ENCODE data around the gene CCDC194. TPM values are rescaled to one million over a fixed set of nuclear protein-coding genes. Genes with fewer than 3 reads are reported as not detected.

The CCDC194 gene
- total RNA-seq, 1 experiment from 2014 or later = not detected

DNA sequence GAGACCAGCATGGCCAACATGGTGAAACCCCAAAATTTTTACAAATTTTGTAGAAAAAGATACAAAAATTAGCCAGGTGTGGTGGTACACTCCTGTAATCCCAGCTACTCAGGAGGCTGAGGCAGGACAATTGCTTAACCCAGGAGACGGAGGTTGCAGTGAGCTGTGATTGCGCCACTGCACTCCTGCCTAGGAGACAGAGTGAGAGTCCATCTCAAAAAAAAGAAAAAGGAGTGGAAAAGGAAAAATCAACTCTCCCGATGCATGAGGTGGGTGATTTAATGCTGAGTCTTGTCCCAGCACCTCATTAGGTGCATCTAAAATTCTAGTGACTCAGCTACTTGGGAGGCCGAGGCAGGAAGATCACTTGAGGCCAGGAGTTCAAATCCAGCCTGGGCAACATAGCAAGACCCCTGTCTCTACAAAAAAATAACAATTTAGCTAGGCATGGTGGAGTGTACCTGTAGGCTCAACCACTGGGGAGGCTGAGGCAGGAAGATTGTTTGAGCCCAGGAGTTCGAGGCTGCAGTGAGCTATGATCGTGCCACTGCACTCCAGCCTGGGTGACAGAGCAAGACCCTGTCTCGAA lies 36.8 kb downstream of the CCDC194 start:
- DNase-seq (ENCODE audit: low read depth, low spot score) (no peak), ATAC-seq (no peak)
- no peaks in the 10 kb centered on the region for H3K9me3 ChIP-seq (ENCODE audit: control insufficient read depth in 1 of 2, insufficient read depth in 1 of 2, low read depth in 1 of 2, low read length in 2 of 2)
- intact Hi-C loops (cut with micrococcal nuclease) = no loop called here
- ChIA-PET RAD21 (ENCODE audit: low non-redundant PET in 1 of 2, low total read pairs in 2 of 2, uncharacterized antibody in 2 of 2, unreplicated experiment in 2 of 2) (no interaction called here), CTCF (interaction anchor here (1.0 to 1.8 kb wide), 2 partner anchors 9 to 12 kb away, joined by 4 read pairs; no protein-coding TSS in a partner anchor), POLR2A (no interaction called here)
- H3K27ac ChIP-seq (ENCODE audit: low read depth, low read length) = no peak overlapping the region
- H3K9me2 ChIP-seq (ENCODE audit: insufficient read depth) = no peaks in the 10 kb centered on the region
- H3K79me2 ChIP-seq (ENCODE audit: insufficient read depth, low read length) = no peaks in the 10 kb centered on the region
- no TSS peak for BruUV-seq (replicated peaks)
- H3K9ac ChIP-seq (ENCODE audit: low read length) = no peak overlapping the region
- TF ChIP-seq TCF7L2 (IDR thresholded peaks at IDR 0.05; ENCODE audit: borderline replicate concordance, extremely low read depth, insufficient read depth, insufficient read length) = no peak
- no peak for TF ChIP-seq EZH2phosphoT487 (IDR thresholded peaks at IDR 0.05; ENCODE audit: borderline replicate concordance)
- TF ChIP-seq ELF1 (IDR thresholded peaks at IDR 0.05; ENCODE audit: borderline replicate concordance, low read depth) = no peak
- no peak for TF ChIP-seq CBX3 (IDR thresholded peaks at IDR 0.05; ENCODE audit: low read depth)
- no peak for TF ChIP-seq JUND (IDR thresholded peaks at IDR 0.05)
- TF ChIP-seq SIN3A (IDR thresholded peaks at IDR 0.05; ENCODE audit: low read depth) = no peak
- TF ChIP-seq, protein P1, sequence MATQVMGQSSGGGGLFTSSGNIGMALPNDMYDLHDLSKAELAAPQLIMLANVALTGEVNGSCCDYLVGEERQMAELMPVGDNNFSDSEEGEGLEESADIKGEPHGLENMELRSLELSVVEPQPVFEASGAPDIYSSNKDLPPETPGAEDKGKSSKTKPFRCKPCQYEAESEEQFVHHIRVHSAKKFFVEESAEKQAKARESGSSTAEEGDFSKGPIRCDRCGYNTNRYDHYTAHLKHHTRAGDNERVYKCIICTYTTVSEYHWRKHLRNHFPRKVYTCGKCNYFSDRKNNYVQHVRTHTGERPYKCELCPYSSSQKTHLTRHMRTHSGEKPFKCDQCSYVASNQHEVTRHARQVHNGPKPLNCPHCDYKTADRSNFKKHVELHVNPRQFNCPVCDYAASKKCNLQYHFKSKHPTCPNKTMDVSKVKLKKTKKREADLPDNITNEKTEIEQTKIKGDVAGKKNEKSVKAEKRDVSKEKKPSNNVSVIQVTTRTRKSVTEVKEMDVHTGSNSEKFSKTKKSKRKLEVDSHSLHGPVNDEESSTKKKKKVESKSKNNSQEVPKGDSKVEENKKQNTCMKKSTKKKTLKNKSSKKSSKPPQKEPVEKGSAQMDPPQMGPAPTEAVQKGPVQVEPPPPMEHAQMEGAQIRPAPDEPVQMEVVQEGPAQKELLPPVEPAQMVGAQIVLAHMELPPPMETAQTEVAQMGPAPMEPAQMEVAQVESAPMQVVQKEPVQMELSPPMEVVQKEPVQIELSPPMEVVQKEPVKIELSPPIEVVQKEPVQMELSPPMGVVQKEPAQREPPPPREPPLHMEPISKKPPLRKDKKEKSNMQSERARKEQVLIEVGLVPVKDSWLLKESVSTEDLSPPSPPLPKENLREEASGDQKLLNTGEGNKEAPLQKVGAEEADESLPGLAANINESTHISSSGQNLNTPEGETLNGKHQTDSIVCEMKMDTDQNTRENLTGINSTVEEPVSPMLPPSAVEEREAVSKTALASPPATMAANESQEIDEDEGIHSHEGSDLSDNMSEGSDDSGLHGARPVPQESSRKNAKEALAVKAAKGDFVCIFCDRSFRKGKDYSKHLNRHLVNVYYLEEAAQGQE (IDR thresholded peaks at IDR 0.05; ENCODE audit: low read depth) = no peak
- no peak for TF ChIP-seq POLR2AphosphoS5 (IDR thresholded peaks at IDR 0.05; ENCODE audit: low read depth, low read length)
- TF ChIP-seq SP1 (IDR thresholded peaks at IDR 0.05; ENCODE audit: low read depth) = no peak
- no peak for TF ChIP-seq SRF (IDR thresholded peaks at IDR 0.05; ENCODE audit: low read depth)
- TF ChIP-seq FOSL1 (IDR thresholded peaks at IDR 0.05; ENCODE audit: low read depth) = no peak
- TF ChIP-seq YY1 (IDR thresholded peaks at IDR 0.05; ENCODE audit: extremely low read depth, insufficient replicate concordance, low read depth, low read length) = no peak
- TF ChIP-seq RAD21 (IDR thresholded peaks at IDR 0.05; ENCODE audit: low read depth) = no peak
- TF ChIP-seq, protein P2, sequence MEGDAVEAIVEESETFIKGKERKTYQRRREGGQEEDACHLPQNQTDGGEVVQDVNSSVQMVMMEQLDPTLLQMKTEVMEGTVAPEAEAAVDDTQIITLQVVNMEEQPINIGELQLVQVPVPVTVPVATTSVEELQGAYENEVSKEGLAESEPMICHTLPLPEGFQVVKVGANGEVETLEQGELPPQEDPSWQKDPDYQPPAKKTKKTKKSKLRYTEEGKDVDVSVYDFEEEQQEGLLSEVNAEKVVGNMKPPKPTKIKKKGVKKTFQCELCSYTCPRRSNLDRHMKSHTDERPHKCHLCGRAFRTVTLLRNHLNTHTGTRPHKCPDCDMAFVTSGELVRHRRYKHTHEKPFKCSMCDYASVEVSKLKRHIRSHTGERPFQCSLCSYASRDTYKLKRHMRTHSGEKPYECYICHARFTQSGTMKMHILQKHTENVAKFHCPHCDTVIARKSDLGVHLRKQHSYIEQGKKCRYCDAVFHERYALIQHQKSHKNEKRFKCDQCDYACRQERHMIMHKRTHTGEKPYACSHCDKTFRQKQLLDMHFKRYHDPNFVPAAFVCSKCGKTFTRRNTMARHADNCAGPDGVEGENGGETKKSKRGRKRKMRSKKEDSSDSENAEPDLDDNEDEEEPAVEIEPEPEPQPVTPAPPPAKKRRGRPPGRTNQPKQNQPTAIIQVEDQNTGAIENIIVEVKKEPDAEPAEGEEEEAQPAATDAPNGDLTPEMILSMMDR (IDR thresholded peaks at IDR 0.05 in 2 of 3, conservative IDR thresholded peaks at IDR 0.05 in 1 of 3; ENCODE audit: borderline replicate concordance in 1 of 3, insufficient read depth in 1 of 3, low read depth in 2 of 3, low read length in 2 of 3) = no peak
- TF ChIP-seq, protein P3, sequence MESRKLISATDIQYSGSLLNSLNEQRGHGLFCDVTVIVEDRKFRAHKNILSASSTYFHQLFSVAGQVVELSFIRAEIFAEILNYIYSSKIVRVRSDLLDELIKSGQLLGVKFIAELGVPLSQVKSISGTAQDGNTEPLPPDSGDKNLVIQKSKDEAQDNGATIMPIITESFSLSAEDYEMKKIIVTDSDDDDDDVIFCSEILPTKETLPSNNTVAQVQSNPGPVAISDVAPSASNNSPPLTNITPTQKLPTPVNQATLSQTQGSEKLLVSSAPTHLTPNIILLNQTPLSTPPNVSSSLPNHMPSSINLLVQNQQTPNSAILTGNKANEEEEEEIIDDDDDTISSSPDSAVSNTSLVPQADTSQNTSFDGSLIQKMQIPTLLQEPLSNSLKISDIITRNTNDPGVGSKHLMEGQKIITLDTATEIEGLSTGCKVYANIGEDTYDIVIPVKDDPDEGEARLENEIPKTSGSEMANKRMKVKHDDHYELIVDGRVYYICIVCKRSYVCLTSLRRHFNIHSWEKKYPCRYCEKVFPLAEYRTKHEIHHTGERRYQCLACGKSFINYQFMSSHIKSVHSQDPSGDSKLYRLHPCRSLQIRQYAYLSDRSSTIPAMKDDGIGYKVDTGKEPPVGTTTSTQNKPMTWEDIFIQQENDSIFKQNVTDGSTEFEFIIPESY (IDR thresholded peaks at IDR 0.05; ENCODE audit: extremely low read depth, insufficient replicate concordance, low read length) = no peak
- H3K4me1 ChIP-seq (ENCODE audit: control insufficient read depth in 1 of 2, insufficient read depth in 2 of 2, low read length in 2 of 2) = peaks cover 6 to 10% of the 10 kb centered on the region in 2 experiments; a peak in 3 of 4 replicates
- no peaks in the 10 kb centered on the region for H4K20me1 ChIP-seq (ENCODE audit: insufficient read depth)
- H3K4me2 ChIP-seq (ENCODE audit: low read length) = no peak overlapping the region
- no peak overlapping the region for H2AFZ ChIP-seq (ENCODE audit: low read depth, low read length, poor library complexity, severe bottlenecking)
- H3K4me3 ChIP-seq (replicated peaks in 1 of 2; ENCODE audit: low read depth in 1 of 2, low read length in 2 of 2) = no peak overlapping the region
- H3K36me3 ChIP-seq (ENCODE audit: control insufficient read depth in 1 of 2, insufficient read depth in 2 of 2, low read length in 2 of 2) = no peaks in the 10 kb centered on the region
- H3K27me3 ChIP-seq (ENCODE audit: insufficient read depth, low read length) = no peaks in the 10 kb centered on the region

All from HCT116 (cell line).